HCT116 (cell line): ENCODE measurements around the gene ARRDC5. TPM values are rescaled to one million over a fixed set of nuclear protein-coding genes. Genes with fewer than 3 reads are reported as not detected.

Experiments
- ATAC-seq: fragments of 200-7000 bp; cut with Tn5 transposase; 2 replicates; pipeline ENCODE4 v1.9.1; 2020; ENCODE audit warnings: mild to moderate bottlenecking, moderate library complexity
- BruUV-seq: library from RNA; stranded (reverse); fragments of 400-500 nt; replicated peaks from 2 replicates; lab custom pipeline; 2021; lab: Mats Ljungman, UMichigan
- CTCF ChIA-PET: fragments of 300-600 bp; sonication (Branson Sonifier 250); formaldehyde crosslinking; loops from one replicate; lab custom pipeline; 2021; ENCODE audit warnings: antibody characterized with exemption; lab: Charles Lee
- POLR2A ChIA-PET: fragments of 300-600, 350-600 bp; sonication (Branson Sonifier 250); formaldehyde crosslinking; loops from one replicate; lab custom pipeline; 2021; ENCODE audit warnings: antibody characterized with exemption; lab: Charles Lee
- RAD21 ChIA-PET, 2 experiments: fragments of 300-600 bp; sonication (Branson Sonifier 250); formaldehyde crosslinking; loops; one replicate each; lab custom pipeline; 2023; ENCODE audit warnings: low total read pairs in 2 of 2; ENCODE audit not compliant: uncharacterized antibody in 2 of 2, unreplicated experiment in 2 of 2, low non-redundant PET in 1 of 2; lab: Charles Lee
- DNase-seq: peaks from one replicate; pipeline ENCODE4 v3.0.0-alpha.2; 2010; ENCODE audit warnings: low read depth, low spot score
- H2AFZ ChIP-seq: fragments of 200-600 bp; shearing (Covaris generic), sonication (generic); 2 replicates; pipeline ENCODE4 v1.6.1; 2017; ENCODE audit warnings: low read depth, mixed run types, mixed read lengths, antibody characterized with exemption, low read length; ENCODE audit not compliant: poor library complexity, severe bottlenecking
- H3K27ac ChIP-seq: 2 replicates; pipeline ENCODE4 v1.5.1; 2012; ENCODE audit warnings: low read depth, low read length
- H3K27me3 ChIP-seq: fragments of 200-600 bp; sonication (generic); 2 replicates; pipeline ENCODE4 v1.6.1; 2016; ENCODE audit warnings: mixed run types, low read length, mixed read lengths; ENCODE audit not compliant: insufficient read depth
- H3K36me3 ChIP-seq, 2 experiments: fragments of 200-500 bp in 1 of 2; fragments of 200-600 bp in 1 of 2; sonication (Bioruptor generic) in 1 of 2; sonication (generic) in 1 of 2; 2 replicates each; pipeline versions ENCODE4 v1.5.1 to v1.6.1; 2014 to 2016; ENCODE audit warnings: low read length in 2 of 2, inconsistent platforms in 1 of 2, mixed read lengths in 1 of 2, mixed run types in 1 of 2; ENCODE audit not compliant: insufficient read depth in 2 of 2, control insufficient read depth in 1 of 2
- H3K4me1 ChIP-seq, 2 experiments: fragments of 200-600 bp in 1 of 2; sonication (generic) in 1 of 2; 2 replicates each; pipeline versions ENCODE4 v1.5.1 to v1.6.1; 2012 to 2017; ENCODE audit warnings: low read length in 2 of 2, inconsistent platforms in 1 of 2, mild to moderate bottlenecking in 1 of 2, mixed read lengths in 1 of 2, mixed run types in 1 of 2, moderate library complexity in 1 of 2; ENCODE audit not compliant: insufficient read depth in 2 of 2, control insufficient read depth in 1 of 2
- H3K4me2 ChIP-seq: fragments of 200-600 bp; sonication (generic); 2 replicates; pipeline ENCODE4 v1.6.1; 2017; ENCODE audit warnings: mixed run types, low read length, mixed read lengths
- H3K4me3 ChIP-seq, 2 experiments: fragments of 200-600 bp in 1 of 2; sonication (generic) in 1 of 2; replicated peaks in 1 of 2; 2 replicates each; pipeline ENCODE4 v1.5.1; 2011 to 2016; ENCODE audit warnings: low read length in 2 of 2, control low read depth in 1 of 2, low read depth in 1 of 2, mild to moderate bottlenecking in 1 of 2, mixed read lengths in 1 of 2, mixed run types in 1 of 2
- H3K79me2 ChIP-seq: fragments of 200-600 bp; sonication (generic); 2 replicates; pipeline ENCODE4 v1.6.1; 2017; ENCODE audit warnings: mild to moderate bottlenecking, mixed run types, low read length, moderate library complexity, mixed read lengths; ENCODE audit not compliant: insufficient read depth
- H3K9ac ChIP-seq: fragments of 200-600 bp; sonication (generic); 2 replicates; pipeline ENCODE4 v1.6.1; 2016; ENCODE audit warnings: low read length, mixed read lengths
- H3K9me2 ChIP-seq: fragments of 200-600 bp; sonication (generic), shearing (Covaris generic); 2 replicates; pipeline ENCODE4 v1.6.1; 2017; ENCODE audit warnings: mixed run types, mild to moderate bottlenecking, moderate library complexity; ENCODE audit not compliant: insufficient read depth
- H3K9me3 ChIP-seq, 2 experiments: fragments of 200-500 bp in 1 of 2; fragments of 200-600 bp in 1 of 2; sonication (Bioruptor generic) in 1 of 2; sonication (generic) in 1 of 2; 2 replicates each; pipeline ENCODE4 v1.6.1; 2014 to 2017; ENCODE audit warnings: low read length in 2 of 2, mixed read lengths in 2 of 2, inconsistent platforms in 1 of 2, low read depth in 1 of 2, mild to moderate bottlenecking in 1 of 2, mixed run types in 1 of 2, moderate library complexity in 1 of 2; ENCODE audit not compliant: control insufficient read depth in 1 of 2, insufficient read depth in 1 of 2
- H4K20me1 ChIP-seq: fragments of 200-600 bp; sonication (generic), shearing (Covaris generic); 2 replicates; pipeline ENCODE4 v1.6.1; 2017; ENCODE audit warnings: mixed run types, mild to moderate bottlenecking, moderate library complexity; ENCODE audit not compliant: insufficient read depth
- ATF3 ChIP-seq: IDR thresholded peaks from 2 replicates; pipeline ENCODE4 v1.6.1; 2012
- CBX3 ChIP-seq: IDR thresholded peaks from 2 replicates; pipeline ENCODE4 v1.6.1; 2012; ENCODE audit warnings: low read depth
- CEBPB ChIP-seq: IDR thresholded peaks from 2 replicates; pipeline ENCODE4 v1.6.1; 2012; ENCODE audit warnings: low read depth
- CTCF ChIP-seq, 3 experiments: fragments of 200-600 bp in 1 of 3; sonication (generic) in 1 of 3; IDR thresholded peaks in 2 of 3; conservative IDR thresholded peaks in 1 of 3; 2 replicates each; pipeline ENCODE4 v1.5.1; 2012 to 2017; ENCODE audit warnings: low read depth in 2 of 3, low read length in 2 of 3, antibody characterized with exemption in 1 of 3, borderline replicate concordance in 1 of 3, control low read depth in 1 of 3, mild to moderate bottlenecking in 1 of 3, mixed read lengths in 1 of 3, mixed run types in 1 of 3, moderate library complexity in 1 of 3; ENCODE audit not compliant: insufficient read depth in 1 of 3
- EZH2 ChIP-seq: fragments of 200-600 bp; sonication (generic); IDR thresholded peaks from 2 replicates; pipeline ENCODE4 v1.6.1; 2017; ENCODE audit warnings: antibody characterized with exemption, mixed run types
- EZH2phosphoT487 ChIP-seq: fragments of 200-600 bp; IDR thresholded peaks from 2 replicates; pipeline ENCODE4 v1.6.1; 2018; ENCODE audit warnings: antibody characterized with exemption, borderline replicate concordance
- JUND ChIP-seq: IDR thresholded peaks from 2 replicates; pipeline ENCODE4 v1.6.1; 2012
- MAX ChIP-seq: IDR thresholded peaks from 2 replicates; pipeline ENCODE4 v1.6.1; 2012
- RAD21 ChIP-seq: IDR thresholded peaks from 2 replicates; pipeline ENCODE4 v1.6.1; 2012; ENCODE audit warnings: low read depth, mild to moderate bottlenecking
- REST ChIP-seq: IDR thresholded peaks from 2 replicates; pipeline ENCODE4 v1.6.1; 2012; ENCODE audit warnings: low read depth
- SIN3A ChIP-seq: IDR thresholded peaks from 2 replicates; pipeline ENCODE4 v1.6.1; 2012; ENCODE audit warnings: low read depth
- SP1 ChIP-seq: IDR thresholded peaks from 2 replicates; pipeline ENCODE4 v1.6.1; 2012; ENCODE audit warnings: low read depth
- SRF ChIP-seq: IDR thresholded peaks from 2 replicates; pipeline ENCODE4 v1.6.1; 2012; ENCODE audit warnings: low read depth
- YY1 ChIP-seq: IDR thresholded peaks from 2 replicates; pipeline ENCODE4 v1.6.1; 2011; ENCODE audit warnings: low read length, low read depth, moderate library complexity, mild to moderate bottlenecking; ENCODE audit not compliant: insufficient replicate concordance; ENCODE audit errors: extremely low read depth
- ZBTB33 ChIP-seq: IDR thresholded peaks from 2 replicates; pipeline ENCODE4 v1.6.1; 2011; ENCODE audit warnings: mild to moderate bottlenecking, low read length, moderate library complexity; ENCODE audit not compliant: insufficient replicate concordance; ENCODE audit errors: extremely low read depth
- ZFX ChIP-seq: fragments of 450-650 bp; IDR thresholded peaks from 2 replicates; pipeline ENCODE4 v1.6.1; 2017
- ZNF274 ChIP-seq: fragments of 200-500 bp; sonication (Bioruptor generic); IDR thresholded peaks from 2 replicates; pipeline ENCODE4 v1.6.1; 2014; ENCODE audit warnings: mild to moderate bottlenecking, low read depth, low read length, inconsistent platforms
- intact Hi-C: fragments of 100-400 bp; cut with micrococcal nuclease; formaldehyde crosslinking; loops from 2 replicates; pipeline ENCODE4 v1.10.0; 2022
- total RNA-seq: library from RNA; stranded (reverse); gene quantifications from one replicate; pipeline ENCODE4 v1.2.1, GENCODE V29; 2021; ENCODE audit not compliant: unreplicated experiment

ARRDC5 gene
- total RNA-seq, 1 experiment from 2014 or later = not detected

- ChIA-PET RAD21 (no interaction called here), POLR2A (interaction anchor here (6.3 kb wide), 1 partner anchor 48 kb away, joined by 54 read pairs; the partner anchor contains the start of gene PLIN3), CTCF (no interaction called here)
- no peaks in the 10 kb centered on the region for H3K9me3 ChIP-seq
- H3K36me3 ChIP-seq = peaks cover 6 to 58% of the 10 kb centered on the region in 2 experiments; a peak in 2 of 4 replicates
- H3K4me3 ChIP-seq = no peak overlapping the region
- TF ChIP-seq CBX3 (no peak), CTCF (IDR thresholded peaks at IDR 0.05 in 2 of 3, conservative IDR thresholded peaks at IDR 0.05 in 1 of 3; ENCODE audit: borderline replicate concordance in 1 of 3, insufficient read depth in 1 of 3, low read depth in 2 of 3, low read length in 2 of 3) (no peak), SP1 (no peak), ZBTB33 (no peak), ATF3 (no peak), CEBPB (no peak), SRF (no peak), JUND (no peak), ZFX (no peak), SIN3A (no peak), ZNF274 (no peak), MAX (no peak), EZH2phosphoT487 (no peak), REST (no peak), YY1 (no peak), RAD21 (no peak), EZH2 (no peak)
- DNase-seq (no peak), ATAC-seq (no peak)
- H3K9ac ChIP-seq = no peak overlapping the region
- H4K20me1 ChIP-seq = peaks cover 19% of the 10 kb centered on the region; the same call in 1 of the 2 replicates
- no peaks in the 10 kb centered on the region for H3K27me3 ChIP-seq
- H3K4me2 ChIP-seq = no peak overlapping the region
- H3K79me2 ChIP-seq = peaks cover 98% of the 10 kb centered on the region
- H2AFZ ChIP-seq = no peak overlapping the region
- H3K9me2 ChIP-seq = no peaks in the 10 kb centered on the region
- intact Hi-C loops = loop anchor here (10.0 kb wide), 1 partner anchor 118 kb away; no protein-coding TSS in a partner anchor
- peak overlapping the region; percentile 98; the same call in 1 of the 2 replicates for H3K27ac ChIP-seq
- no TSS peak for BruUV-seq
- peaks cover 43 to 63% of the 10 kb centered on the region in 2 experiments for H3K4me1 ChIP-seq
These were observed 13.8 kb upstream of the ARRDC5 start for GRCh38 chr19:4916292-4917082.
